HUES48 (cell line): ENCODE data around the gene NOP56.
"Not testable (repeated sequence)": the region's sequence is repeated elsewhere in the genome, so short reads cannot be mapped to it uniquely, and the experiment has no call there.

Experiments used
- H3K27ac ChIP-seq: one replicate; pipeline ENCODE4 v1.7.0; 2013; ENCODE audit warnings: low read depth, low read length, inconsistent platforms
- H3K27me3 ChIP-seq: 2 replicates; pipeline ENCODE4 v1.6.1; 2013; ENCODE audit warnings: mild to moderate bottlenecking, low read length; ENCODE audit not compliant: control insufficient read depth, insufficient read depth
- H3K36me3 ChIP-seq: 2 replicates; pipeline ENCODE4 v1.6.1; 2013; ENCODE audit warnings: low read length; ENCODE audit not compliant: control insufficient read depth, insufficient read depth
- H3K4me1 ChIP-seq: 2 replicates; pipeline ENCODE4 v1.6.1; 2013; ENCODE audit warnings: mild to moderate bottlenecking, low read length; ENCODE audit not compliant: control insufficient read depth, insufficient read depth
- H3K4me3 ChIP-seq: 2 replicates; pipeline ENCODE4 v1.5.1; 2013; ENCODE audit warnings: mild to moderate bottlenecking, low read depth, low read length
- H3K9ac ChIP-seq: 2 replicates; pipeline ENCODE4 v1.6.1; 2013; ENCODE audit warnings: mild to moderate bottlenecking, low read depth, low read length, moderate library complexity
- H3K9me3 ChIP-seq: 2 replicates; pipeline ENCODE4 v1.6.1; 2013; ENCODE audit warnings: low read length; ENCODE audit not compliant: control insufficient read depth, insufficient read depth

NOP56 gene

DNA sequence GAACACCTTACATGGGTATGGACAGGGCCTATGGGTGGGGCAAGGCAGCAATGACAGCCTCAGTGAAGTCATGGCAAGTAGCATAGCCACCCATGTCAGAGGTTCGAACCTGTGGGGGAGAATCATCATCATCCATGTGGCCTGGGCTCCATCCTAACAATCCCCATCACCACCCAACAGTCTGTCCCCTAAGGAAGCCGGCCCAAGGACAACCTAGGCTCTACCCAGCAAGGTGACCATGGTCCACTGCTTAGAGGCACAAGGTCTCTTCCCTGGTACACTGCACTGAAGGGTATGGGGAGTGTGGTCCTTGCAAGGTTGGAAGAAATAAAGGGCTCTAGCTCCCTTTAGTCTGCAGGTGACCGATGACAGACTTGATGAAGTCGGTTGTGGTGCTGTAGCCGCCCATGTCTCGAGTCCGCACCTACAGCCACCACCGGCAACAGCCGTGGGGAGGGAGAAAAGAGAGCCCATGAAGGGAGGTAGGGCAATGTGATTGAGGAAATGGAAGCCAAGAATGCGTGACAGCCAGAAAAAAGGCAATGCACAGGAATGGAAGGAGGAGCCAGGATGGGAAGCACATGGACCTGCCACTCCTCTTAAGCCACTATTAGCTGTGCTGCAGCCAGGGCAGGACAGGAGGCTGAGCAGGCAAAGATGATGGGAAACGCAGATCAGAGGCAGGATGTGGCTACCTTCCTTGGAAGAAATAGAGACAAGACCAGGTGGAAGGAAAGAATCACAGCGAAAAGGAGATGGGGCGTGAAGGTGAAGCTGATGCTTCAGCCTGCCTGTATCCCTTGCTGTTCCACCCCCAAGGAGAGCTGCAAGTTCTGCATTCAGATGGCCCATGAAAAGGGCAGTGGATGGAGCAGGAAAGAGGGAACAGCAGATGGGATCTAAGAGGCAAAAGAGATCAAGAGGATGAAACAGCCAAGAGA, 6.3 kb downstream of the NOP56 start:
- H3K9me3 ChIP-seq: no peaks in the 10 kb centered on the region
- H3K36me3 ChIP-seq: peaks cover 88% of the 10 kb centered on the region
- no peaks in the 10 kb centered on the region for H3K27me3 ChIP-seq
- no peaks in the 10 kb centered on the region for H3K4me1 ChIP-seq
- no peak overlapping the region for H3K9ac ChIP-seq
- H3K4me3 ChIP-seq: no peak overlapping the region
- peak overlapping the region; percentile 21 for H3K27ac ChIP-seq

DNA sequence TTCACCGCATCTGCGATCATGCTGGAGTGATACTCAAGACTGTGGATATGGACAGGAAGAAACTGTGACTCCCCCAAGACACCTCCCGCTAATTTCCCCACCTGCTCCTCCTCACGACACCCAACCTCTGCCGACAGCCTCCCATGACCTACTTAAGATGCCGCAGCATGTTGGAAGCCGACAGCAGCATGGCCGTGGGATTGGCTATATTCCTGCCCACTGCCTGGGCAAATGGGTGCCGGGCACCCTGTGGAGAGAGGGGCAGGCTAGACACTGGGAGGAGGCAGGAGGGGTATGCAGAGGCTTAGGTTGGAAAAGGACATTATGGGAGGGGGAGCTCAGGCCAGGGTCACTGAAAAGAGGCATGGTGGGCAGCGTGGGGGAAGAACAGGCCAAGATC, 7.1 kb downstream of the NOP56 start:
- H3K27me3 ChIP-seq: no peaks in the 10 kb centered on the region
- no peaks in the 10 kb centered on the region for H3K4me1 ChIP-seq
- no peak overlapping the region for H3K27ac ChIP-seq
- no peak overlapping the region for H3K9ac ChIP-seq
- no peaks in the 10 kb centered on the region for H3K9me3 ChIP-seq
- H3K4me3 ChIP-seq: no peak overlapping the region
- H3K36me3 ChIP-seq: peaks cover 79% of the 10 kb centered on the region

DNA sequence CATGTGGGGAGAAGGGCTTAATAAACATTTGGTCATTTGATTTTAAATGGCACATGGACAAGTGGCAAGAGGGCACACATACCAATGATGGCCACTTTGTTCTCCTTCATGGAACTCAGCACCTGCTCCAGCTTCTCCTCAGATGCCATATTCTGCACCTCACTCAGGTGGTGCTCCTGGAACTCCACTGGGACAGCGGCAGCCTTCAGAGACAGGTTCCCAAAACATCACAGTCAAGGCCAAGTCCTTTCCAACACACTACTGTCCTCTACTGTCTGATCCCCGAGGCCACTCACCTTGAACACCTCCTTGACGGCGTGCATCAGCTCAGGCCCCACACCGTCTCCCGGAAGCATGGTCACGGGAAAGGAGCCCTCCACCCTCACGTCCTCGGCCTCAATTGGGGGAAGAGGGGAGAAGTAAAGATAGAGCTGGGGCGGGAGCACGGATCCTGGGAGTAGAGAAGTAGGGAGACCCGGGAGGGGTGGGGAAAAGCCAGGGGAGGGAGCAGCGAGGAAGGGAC, 11.0 kb downstream of the NOP56 start:
- no peaks in the 10 kb centered on the region for H3K9me3 ChIP-seq
- H3K4me1 ChIP-seq: no peaks in the 10 kb centered on the region
- peak overlapping the region; percentile 86 for H3K4me3 ChIP-seq
- H3K27me3 ChIP-seq: 0 out of 2 replicates have a peak, but pooled peaks cover 2% of the 10 kb centered on the region
- H3K27ac ChIP-seq: peak overlapping the region; percentile 99
- H3K36me3 ChIP-seq: peaks cover 41% of the 10 kb centered on the region
- peak overlapping the region; percentile 76 for H3K9ac ChIP-seq

DNA sequence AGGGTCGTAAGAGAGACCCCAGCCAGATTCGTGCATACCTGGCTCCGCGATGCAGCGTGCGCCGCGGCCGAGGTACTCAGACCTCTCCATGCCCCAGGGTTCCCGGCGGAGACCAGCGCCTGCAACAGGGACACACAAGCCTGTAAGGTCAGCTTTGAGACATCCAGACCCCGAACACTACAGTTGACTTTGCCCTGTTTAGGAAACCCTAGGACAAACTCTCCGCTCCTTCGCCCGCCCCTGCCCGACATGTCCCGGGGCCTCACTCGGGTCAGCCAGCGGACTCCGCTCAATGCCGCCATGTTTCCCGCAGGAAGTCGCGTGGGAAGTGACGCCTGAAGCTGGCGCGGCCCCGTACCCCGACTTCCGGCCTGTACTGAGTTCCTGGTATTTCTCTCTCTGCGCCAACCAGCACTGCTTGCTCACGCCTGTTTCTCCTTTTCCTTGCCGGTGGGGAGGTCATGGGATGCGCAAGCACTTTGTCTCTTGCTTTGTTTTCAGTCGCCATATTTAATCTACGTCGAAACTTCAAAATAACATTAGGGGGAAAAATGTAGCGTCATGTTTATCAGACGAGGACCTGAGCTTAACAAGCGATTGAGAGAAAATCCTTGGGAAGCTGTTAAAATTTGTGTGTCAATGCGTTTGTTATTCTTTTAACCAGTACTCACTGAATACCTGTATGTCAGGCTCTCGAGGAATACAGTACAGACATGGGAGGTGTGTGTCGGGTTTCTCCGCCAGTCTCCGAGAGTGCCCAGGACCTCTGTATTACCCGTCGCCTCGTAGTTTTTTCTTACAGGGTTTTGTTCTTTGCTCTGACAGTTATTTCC, 11.7 kb downstream of the NOP56 start, which contains the start of gene IDH3B:
TSS of gene IDH3B (minus strand) at position 330 of the 833 bp plus-strand sequence. CDS start at position 302, 28 bp downstream.
- Histone ChIP-seq H3K4me3 (peak within 1 kb of the TSS; percentile 86), H3K4me1 (no peaks in the 10 kb centered on the region), H3K9me3 (no peaks in the 10 kb centered on the region), H3K9ac (peak within 1 kb of the TSS; percentile 84), H3K27me3 (0 out of 2 replicates have a peak, but pooled peaks cover 8% of the 10 kb centered on the region), H3K36me3 (peaks cover 34% of the 10 kb centered on the region), H3K27ac (peak within 1 kb of the TSS; percentile 99)

DNA sequence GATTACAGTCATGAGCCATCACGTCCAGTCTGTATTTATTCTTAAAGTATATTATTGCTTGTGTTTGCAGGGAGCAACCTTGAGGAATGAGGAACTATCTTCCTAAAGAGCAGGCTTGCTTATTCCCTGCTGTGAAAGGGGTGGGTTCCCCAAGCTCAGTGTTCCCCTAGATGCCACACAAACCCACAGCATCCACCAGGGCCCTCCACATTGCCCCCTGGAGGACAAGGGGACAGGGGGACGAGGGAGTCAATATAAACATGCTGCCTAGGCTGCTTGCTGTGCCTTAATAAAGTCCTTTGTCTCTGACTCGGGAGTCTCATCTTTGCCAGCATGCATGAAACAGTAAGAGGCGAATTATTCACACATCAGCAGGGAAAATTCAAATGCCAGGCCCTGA, 19.5 kb downstream of the NOP56 start:
- H3K9ac ChIP-seq: no peak overlapping the region
- H3K4me3 ChIP-seq: no peak overlapping the region
- 0 out of 2 replicates have a peak, but pooled peaks cover 8% of the 10 kb centered on the region for H3K27me3 ChIP-seq
- H3K9me3 ChIP-seq: no peaks in the 10 kb centered on the region
- no peak overlapping the region for H3K27ac ChIP-seq
- H3K4me1 ChIP-seq: no peaks in the 10 kb centered on the region
- H3K36me3 ChIP-seq: no peaks in the 10 kb centered on the region

DNA sequence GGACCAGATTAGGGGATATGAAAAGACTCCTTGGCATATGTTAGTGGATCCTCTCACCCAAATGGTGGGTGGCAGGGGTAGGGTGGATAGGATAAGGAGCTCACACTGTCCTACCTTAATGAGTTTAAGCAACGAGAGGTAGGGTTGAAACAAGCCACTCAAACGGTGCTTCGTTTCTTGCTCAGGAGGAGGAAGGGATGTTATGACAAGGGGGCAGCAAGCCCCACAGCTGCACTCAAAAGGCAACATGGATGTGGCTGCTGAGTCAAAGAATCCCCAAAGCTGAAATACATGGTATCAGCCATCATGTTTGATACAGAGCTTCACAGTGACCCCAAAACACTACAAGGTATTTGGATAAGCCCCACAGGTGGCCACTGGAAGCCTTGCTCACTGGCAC, 20.0 kb downstream of the NOP56 start:
- no peaks in the 10 kb centered on the region for H3K9me3 ChIP-seq
- no peak overlapping the region for H3K4me3 ChIP-seq
- H3K27me3 ChIP-seq: 0 out of 2 replicates have a peak, but pooled peaks cover 8% of the 10 kb centered on the region
- H3K9ac ChIP-seq: no peak overlapping the region
- H3K27ac ChIP-seq: no peak overlapping the region
- no peaks in the 10 kb centered on the region for H3K36me3 ChIP-seq
- H3K4me1 ChIP-seq: no peaks in the 10 kb centered on the region

DNA sequence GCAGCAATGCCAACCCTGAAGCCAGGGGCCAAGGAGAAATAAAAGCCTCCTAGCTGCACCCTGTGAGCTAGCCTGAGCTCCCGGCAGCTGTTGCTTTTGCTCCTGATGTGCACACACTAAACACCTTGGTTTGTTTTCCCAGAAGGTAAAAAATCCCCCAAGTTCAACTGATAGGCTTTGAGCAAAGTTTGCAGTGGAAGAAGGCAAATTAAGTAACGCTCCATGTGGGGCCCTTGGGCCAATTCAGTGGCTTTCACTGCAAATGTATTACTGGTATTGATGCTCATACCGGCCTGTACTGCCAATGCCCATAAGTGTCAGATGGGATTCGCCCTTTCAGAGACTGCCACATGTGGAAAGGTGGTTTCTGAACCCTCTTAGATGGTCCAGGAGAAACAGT, 21.0 kb downstream of the NOP56 start:
- H3K27ac ChIP-seq: no peak overlapping the region
- H3K4me3 ChIP-seq: no peak overlapping the region
- H3K9me3 ChIP-seq: no peaks in the 10 kb centered on the region
- 0 out of 2 replicates have a peak, but pooled peaks cover 5% of the 10 kb centered on the region for H3K27me3 ChIP-seq
- no peaks in the 10 kb centered on the region for H3K36me3 ChIP-seq
- no peaks in the 10 kb centered on the region for H3K4me1 ChIP-seq
- H3K9ac ChIP-seq: no peak overlapping the region

DNA sequence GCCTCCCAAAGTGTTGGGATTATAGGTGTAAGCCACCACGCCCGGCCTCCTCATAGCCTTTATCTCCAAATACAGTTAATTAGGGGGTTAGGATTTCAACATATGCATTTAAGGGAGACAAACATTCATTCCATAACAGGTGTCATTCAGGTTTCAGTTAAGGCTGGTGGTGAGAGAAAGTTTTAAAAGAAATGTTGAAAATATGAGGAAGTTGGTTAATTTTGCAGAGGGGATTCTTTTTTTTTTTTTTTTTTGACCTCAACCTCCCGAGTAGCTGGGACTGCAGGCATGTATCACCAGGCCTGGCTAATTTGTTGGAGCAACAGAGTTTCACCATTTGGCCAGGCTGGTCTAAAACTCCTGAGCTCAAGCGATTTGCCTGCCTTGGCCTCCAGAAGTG, 27.6 kb downstream of the NOP56 start:
- H3K27me3 ChIP-seq: peaks cover 3% of the 10 kb centered on the region
- no peak overlapping the region for H3K4me3 ChIP-seq
- no peak overlapping the region for H3K9ac ChIP-seq
- no peak overlapping the region for H3K27ac ChIP-seq
- H3K9me3 ChIP-seq: no peaks in the 10 kb centered on the region
- H3K36me3 ChIP-seq: no peaks in the 10 kb centered on the region
- no peaks in the 10 kb centered on the region for H3K4me1 ChIP-seq

DNA sequence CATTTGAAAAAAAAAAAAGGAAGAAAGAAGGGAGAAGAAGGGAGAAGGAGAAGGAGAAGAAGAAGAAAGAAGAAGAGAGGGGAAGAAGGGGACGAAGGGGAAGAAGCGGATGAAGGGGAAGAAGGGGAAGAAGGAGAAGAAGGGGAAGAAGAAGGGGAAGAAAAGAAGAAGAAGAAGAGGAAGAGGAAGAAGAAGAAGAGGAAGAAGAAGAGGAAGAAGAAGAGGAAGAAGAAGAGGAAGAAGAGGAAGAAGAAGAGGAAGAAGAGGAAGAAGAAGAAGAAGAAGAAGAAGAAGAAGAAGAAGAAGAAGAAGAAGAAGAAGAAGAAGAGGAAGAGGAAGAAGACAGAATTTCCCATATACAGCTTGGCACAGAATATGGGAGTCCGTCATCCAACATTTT, 29.6 kb downstream of the NOP56 start:
- peaks cover 13% of the 10 kb centered on the region for H3K27me3 ChIP-seq
- not testable (repeated sequence) for H3K9ac ChIP-seq, H3K9me3 ChIP-seq, H3K36me3 ChIP-seq, H3K4me3 ChIP-seq, H3K27ac ChIP-seq, H3K4me1 ChIP-seq

DNA sequence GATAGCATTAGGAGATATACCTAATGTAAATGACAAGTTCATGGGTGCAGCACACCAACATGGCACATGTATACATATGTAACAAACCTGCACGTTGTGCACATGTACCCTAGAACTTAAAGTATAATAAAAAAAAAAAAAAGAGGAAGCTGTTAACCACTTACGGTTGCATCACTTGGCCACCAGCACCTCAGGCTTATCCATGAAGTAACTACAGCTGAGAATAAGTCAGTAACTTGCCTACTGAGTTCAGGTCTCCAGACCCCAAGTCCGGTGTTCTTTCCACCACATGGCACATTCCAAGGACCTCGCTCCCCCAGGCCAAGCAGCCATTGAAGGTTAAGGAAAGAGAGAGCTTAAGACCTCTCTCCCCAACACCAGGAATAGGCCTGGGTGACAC, 32.4 kb downstream of the NOP56 start:
- not testable (repeated sequence) for H3K36me3 ChIP-seq, H3K4me3 ChIP-seq, H3K4me1 ChIP-seq, H3K9ac ChIP-seq, H3K9me3 ChIP-seq, H3K27ac ChIP-seq
- peaks cover 32% of the 10 kb centered on the region for H3K27me3 ChIP-seq
